ENCODE data around the gene GTF2IRD1. TPM values are rescaled to one million over a fixed set of nuclear protein-coding genes. Genes with fewer than 3 reads are reported as not detected.

Gene GTF2IRD1
- total and polyA plus RNA-seq, 9 of the 15 experiments (the other 6 are each of a cell fraction or from before 2014, with no cell fraction given): 9.1 to 30.2 (median 14.0) TPM

GRCh38 chr7:74481458-74482196, 27.9 kb downstream of the GTF2IRD1 start:
- in situ Hi-C loops (cut with MboI) (no loop called here), intact Hi-C loops (cut with micrococcal nuclease) (no loop called here)
- H3K27me3 ChIP-seq (ENCODE audit: control insufficient read depth in 2 of 2, insufficient read depth in 2 of 2, low read length in 2 of 2): no peaks in the 10 kb centered on the region
- 76% methylated on average over 8 of the region's 8 CpGs for WGBS (ENCODE audit: insufficient coverage, low coverage, missing lambda C conversion rate)
- H3K36me3 ChIP-seq (ENCODE audit: control insufficient read depth, insufficient read depth, low read length): peaks cover 2% of the 10 kb centered on the region; the same call in 1 of the 3 replicates
- no peak overlapping the region for H3K9ac ChIP-seq (ENCODE audit: insufficient read depth in 1 of 2, low read depth in 2 of 2, low read length in 2 of 2)
- H3K27ac ChIP-seq (ENCODE audit: extremely low read depth, low read depth, low read length): no peak overlapping the region
- no peak overlapping the region for H3K4me3 ChIP-seq
- no TSS peak for BruUV-seq (replicated peaks)
- ChIA-PET POLR2A (interaction anchor here (0.6 to 1.1 kb wide), 2 partner anchors 10 to 12 kb away, joined by 4 read pairs; no protein-coding TSS in a partner anchor), CTCF (ENCODE audit: low intra/inter-chr PET ratio) (interaction anchor here (0.7 kb wide), 1 partner anchor 592 kb away, joined by 5 read pairs; no protein-coding TSS in a partner anchor)
- no peak for DNase-seq (ENCODE audit: extremely low read depth in 1 of 4, low spot score in 3 of 4)
- no peak overlapping the region for H2AFZ ChIP-seq (ENCODE audit: low read depth, low read length)
- FAIRE-seq: no peak
- peaks cover 12% of the 10 kb centered on the region for H4K20me1 ChIP-seq (replicated peaks; ENCODE audit: control insufficient read depth, insufficient read depth, low read length)
- ATAC-seq: no peak
- no peaks in the 10 kb centered on the region for H3K9me3 ChIP-seq (replicated peaks; ENCODE audit: control insufficient read depth, insufficient read depth, low read depth, low read length)
- no peaks in the 10 kb centered on the region for H3K79me2 ChIP-seq (ENCODE audit: control insufficient read depth, insufficient read depth, low read length)
- H3K9me1 ChIP-seq (ENCODE audit: control insufficient read depth, insufficient read depth, low read length): no peaks in the 10 kb centered on the region
- TF ChIP-seq NFXL1 (CRISPR knock-in tag; IDR thresholded peaks at IDR 0.05) (no peak), HNRNPUL1 (IDR thresholded peaks at IDR 0.05; ENCODE audit: low read length) (no peak), SMARCA4 (IDR thresholded peaks at IDR 0.05) (no peak), ZNF668 (CRISPR knock-in tag; IDR thresholded peaks at IDR 0.05) (no peak), ZBTB2 (IDR thresholded peaks at IDR 0.05) (no peak), MEF2D (tag; conservative IDR thresholded peaks at IDR 0.05; ENCODE audit: low read depth) (no peak), YY1 (IDR thresholded peaks at IDR 0.05; ENCODE audit: borderline replicate concordance in 1 of 3, control insufficient read depth in 1 of 3, extremely low read depth in 1 of 3, insufficient read depth in 3 of 3, insufficient read length in 1 of 3, insufficient replicate concordance in 2 of 3, low read depth in 1 of 3, low read length in 2 of 3) (no peak), HDAC8 (tag; IDR thresholded peaks at IDR 0.05) (no peak), TBP (optimal IDR thresholded peaks at IDR 0.05; ENCODE audit: low read depth, low read length) (no peak), HIVEP1 (CRISPR knock-in tag; IDR thresholded peaks at IDR 0.05) (no peak)
- TF ChIP-seq, protein P1, sequence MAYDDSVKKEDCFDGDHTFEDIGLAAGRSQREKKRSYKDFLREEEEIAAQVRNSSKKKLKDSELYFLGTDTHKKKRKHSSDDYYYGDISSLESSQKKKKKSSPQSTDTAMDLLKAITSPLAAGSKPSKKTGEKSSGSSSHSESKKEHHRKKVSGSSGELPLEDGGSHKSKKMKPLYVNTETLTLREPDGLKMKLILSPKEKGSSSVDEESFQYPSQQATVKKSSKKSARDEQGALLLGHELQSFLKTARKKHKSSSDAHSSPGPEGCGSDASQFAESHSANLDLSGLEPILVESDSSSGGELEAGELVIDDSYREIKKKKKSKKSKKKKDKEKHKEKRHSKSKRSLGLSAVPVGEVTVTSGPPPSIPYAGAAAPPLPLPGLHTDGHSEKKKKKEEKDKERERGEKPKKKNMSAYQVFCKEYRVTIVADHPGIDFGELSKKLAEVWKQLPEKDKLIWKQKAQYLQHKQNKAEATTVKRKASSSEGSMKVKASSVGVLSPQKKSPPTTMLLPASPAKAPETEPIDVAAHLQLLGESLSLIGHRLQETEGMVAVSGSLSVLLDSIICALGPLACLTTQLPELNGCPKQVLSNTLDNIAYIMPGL (CRISPR knock-in tag; IDR thresholded peaks at IDR 0.05): no peak
- H3K4me1 ChIP-seq (replicated peaks in 1 of 2; ENCODE audit: control insufficient read depth in 2 of 2, insufficient read depth in 2 of 2, low read length in 2 of 2): peaks cover 8 to 31% of the 10 kb centered on the region in 2 experiments; a peak in 4 of 5 replicates
- no peak overlapping the region for H3K4me2 ChIP-seq (ENCODE audit: insufficient read depth, low read length)
